NCI-H1930 (cell line): Measurements from ENCODE around the gene PGAP3.

Experiments
- DNase-seq, 2 experiments: peaks; one replicate each; lab custom pipeline; 2025; lab: John Stamatoyannopoulos, UW

Gene PGAP3

DNA sequence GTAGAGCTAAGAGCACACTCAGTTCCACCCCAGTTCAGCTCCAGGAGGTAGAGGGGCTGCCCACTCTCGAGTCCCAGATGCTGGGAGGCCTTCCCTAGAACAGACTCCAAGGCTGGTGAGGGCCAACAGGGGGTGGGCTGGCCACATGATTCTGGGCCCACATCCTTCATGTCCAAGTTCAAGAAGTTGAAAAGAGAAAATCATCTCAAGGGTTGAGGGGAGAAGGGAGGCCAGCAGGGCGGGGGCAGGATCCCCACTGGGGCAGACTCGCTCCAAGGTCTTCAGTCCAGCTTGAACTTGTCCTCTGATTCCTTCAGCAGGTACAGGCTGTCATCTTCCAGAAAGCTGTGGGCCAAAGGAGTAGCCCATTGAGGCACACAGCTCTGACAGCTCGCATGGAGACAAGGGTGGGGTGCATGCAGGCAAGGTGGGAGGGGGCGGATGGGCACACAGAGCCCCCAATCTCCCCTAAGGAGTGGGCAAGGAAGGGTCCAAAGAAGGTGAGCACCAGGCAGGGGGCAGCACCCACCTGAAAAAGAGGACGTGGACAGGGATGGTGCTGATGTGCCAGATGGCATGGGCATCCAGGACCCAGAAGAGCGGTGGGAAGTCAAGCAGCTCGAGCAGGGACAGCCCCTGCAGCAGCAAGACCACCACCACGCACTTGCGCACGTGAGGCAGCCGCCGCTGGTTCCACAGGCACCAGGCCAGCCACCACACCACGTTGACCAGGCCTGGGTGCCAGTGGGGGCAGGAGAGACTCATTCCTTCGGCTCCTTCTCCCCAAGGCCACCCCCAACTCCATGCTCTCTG is 15.1 kb downstream of the PGAP3 start:
- DNase-seq, result no peak

DNA sequence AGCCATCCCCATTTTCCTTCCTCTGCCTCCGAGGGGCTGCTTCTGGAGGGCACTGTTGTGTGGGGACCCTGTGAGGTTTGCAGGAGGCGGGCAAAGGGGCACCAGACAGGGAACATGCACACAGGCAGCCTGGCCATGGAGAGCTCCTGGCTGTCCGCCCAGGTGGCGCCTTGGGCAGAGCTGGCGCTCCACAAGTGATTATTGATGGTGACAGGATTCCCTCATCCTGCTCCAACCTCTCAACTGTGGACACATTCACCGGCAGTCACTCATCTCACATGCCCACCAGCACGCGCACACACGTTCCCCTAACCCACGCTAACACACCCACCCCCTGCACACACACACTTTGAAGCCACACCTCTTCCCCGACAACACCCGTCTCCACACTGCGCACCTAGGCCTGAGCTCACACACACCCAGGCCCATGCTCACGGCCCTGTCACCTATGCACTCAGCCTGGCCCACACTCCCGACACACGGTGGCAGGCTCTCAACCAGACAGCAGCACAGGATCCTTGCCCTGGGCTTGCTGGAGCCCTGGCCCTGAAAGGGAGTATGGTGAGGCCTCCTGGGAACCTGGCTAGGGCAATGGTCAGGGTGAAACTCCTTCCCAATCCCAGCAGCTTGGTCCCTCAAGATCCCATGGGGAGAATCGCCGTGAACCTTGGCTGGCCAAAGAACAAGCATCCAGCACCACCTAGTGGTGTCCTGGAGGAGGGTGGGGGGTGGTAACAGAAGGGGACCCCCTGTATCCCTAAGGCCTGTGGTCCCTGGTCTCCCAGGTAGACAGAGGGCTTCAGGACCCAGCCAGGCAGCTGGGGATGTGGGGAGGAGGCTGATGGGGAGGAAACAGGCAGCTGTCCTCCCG is 16.0 kb downstream of the PGAP3 start:
- peak; percentile 4 to 16 for DNase-seq

GRCh38 chr17:39670746-39671145 is 17.1 kb downstream of the PGAP3 start:
- no peak for DNase-seq

DNA sequence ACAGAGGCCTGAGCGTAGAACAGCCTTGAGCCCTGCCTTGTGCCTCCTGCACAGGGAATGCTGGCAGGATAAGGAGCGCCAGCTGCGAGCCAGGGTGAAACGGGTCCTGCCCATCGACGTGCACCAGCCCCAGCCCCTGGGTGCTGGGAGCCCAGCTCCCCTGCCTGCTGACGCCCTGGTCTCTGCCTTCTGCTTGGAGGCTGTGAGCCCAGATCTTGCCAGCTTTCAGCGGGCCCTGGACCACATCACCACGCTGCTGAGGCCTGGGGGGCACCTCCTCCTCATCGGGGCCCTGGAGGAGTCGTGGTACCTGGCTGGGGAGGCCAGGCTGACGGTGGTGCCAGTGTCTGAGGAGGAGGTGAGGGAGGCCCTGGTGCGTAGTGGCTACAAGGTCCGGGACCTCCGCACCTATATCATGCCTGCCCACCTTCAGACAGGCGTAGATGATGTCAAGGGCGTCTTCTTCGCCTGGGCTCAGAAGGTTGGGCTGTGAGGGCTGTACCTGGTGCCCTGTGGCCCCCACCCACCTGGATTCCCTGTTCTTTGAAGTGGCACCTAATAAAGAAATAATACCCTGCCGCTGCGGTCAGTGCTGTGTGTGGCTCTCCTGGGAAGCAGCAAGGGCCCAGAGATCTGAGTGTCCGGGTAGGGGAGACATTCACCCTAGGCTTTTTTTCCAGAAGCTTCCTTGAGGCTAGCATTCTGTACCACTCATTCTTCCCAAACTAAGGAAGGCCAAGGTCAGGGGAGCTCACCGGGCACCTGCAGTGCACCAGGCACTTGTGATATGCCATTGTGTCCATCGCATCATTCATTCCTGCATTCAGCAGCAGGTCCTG is 17.7 kb downstream of the PGAP3 start:
- no peak for DNase-seq

DNA sequence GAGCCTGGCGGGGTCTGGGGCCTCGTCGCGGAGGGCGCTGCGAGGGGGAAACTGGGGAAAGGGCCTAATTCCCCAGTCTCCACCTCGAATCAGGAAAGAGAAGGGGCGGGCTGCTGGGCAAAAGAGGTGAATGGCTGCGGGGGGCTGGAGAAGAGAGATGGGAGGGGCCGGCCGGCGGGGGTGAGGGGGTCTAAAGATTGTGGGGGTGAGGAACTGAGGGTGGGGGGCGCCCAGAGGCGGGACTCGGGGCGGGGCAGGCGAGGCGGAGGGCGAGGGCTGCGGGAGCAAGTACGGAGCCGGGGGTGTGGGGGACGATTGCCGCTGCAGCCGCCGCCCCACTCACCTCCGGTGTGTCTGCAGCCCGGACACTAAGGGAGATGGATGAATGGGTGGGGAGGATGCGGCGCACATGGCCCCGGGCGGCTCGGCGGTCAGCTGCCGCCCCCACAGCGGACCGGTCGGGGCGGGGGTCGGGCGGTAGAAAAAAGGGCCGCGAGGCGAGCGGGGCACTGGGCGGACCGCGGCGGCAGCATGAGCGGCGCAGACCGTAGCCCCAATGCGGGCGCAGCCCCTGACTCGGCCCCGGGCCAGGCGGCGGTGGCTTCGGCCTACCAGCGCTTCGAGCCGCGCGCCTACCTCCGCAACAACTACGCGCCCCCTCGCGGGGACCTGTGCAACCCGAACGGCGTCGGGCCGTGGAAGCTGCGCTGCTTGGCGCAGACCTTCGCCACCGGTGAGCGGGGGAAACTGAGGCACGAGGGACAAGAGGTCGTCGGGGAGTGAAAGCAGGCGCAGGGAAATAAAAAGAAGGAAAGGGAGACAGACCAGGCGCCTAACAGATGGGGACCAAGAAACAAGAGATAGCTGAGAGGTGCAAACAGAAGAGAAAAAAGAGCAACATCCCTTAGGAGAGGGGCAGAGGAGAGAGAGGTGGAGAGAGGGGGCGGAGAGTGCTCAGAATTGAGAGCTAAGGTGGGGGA is 19.6 kb downstream of the PGAP3 start, which contains the start of gene PNMT:
TSS of gene PNMT (plus strand) at position 509 of the 980 bp plus-strand sequence. CDS start at position 532, 23 bp downstream.
- peak; percentile 61 to 75 for DNase-seq

DNA sequence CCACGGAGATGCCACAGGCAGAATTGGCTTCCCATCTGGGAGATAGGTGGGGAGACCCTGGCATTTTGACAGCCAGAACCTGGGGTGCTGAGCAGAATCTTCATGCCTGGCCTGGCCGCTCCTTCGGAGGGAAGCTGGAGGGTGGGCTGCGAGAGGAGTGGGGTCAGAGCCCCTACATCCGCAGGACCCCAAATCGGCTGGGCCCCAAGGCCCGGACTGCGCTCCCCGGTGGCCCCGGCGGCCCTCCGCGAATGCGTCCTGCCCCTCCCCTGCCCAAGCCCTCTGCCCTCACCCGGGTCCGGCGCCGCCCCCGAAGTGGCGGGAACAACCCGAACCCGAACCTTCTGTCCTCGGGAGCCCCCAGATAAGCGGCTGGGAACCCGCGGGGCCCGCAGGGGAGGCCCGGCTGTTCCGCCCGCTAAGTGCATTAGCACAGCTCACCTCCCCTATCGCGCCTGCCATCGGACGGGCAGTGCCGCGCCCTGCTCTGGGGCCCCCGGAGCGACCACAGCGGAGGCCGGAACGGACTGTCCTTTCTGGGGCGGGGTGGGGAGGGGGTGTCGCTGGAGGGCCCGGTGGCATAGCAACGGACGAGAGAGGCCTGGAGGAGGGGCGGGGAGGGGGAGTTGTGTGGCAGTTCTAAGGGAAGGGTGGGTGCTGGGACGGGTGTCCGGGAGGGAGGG is 20.5 kb downstream of the PGAP3 start:
- DNase-seq, result no peak

DNA sequence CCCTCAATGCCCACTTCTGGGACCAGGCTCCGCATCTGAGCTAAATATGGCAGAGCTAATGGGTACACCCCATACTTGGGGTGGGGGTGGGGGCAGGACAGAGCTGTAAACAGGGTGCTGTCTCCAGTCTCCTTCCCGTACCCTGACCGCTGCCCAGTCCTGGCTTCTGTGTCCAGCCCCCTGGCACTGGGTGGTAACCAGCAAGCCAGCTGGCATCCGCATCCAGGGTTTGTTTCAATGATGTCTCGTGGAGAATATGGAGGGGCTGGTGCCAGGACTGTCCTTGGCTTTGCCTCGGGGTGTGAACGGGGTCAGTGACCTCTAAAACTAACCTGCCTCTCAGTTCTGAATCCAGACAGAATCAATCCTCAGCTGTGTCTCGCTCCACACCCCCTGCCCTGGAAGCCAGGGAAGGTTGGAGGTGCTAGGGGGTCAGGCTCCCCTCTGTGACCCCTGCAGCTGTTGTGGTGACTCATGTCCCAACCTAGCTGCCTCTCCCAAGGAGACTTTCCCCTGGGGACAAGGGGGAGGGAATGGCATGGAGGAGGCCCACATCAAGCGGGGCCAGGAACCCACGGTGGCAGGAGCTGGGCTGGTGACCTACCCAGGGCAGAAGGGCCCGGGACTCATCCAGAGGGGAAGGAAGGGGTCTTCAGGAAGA is 21.1 kb downstream of the PGAP3 start:
- DNase-seq, result no peak

- no peak for DNase-seq
Observed at GRCh38 chr17:39666231-39666600, 21.6 kb downstream of the PGAP3 start.

GRCh38 chr17:39665642-39666224 is 22.1 kb downstream of the PGAP3 start:
- DNase-seq, result no peak

- DNase-seq, result no peak
Observed at GRCh38 chr17:39664581-39665561, 23.0 kb downstream of the PGAP3 start, which contains the start of gene TCAP. TCAP (plus strand) TSS chr17:39665349; CDS start chr17:39665360, 11 bp downstream.

DNA sequence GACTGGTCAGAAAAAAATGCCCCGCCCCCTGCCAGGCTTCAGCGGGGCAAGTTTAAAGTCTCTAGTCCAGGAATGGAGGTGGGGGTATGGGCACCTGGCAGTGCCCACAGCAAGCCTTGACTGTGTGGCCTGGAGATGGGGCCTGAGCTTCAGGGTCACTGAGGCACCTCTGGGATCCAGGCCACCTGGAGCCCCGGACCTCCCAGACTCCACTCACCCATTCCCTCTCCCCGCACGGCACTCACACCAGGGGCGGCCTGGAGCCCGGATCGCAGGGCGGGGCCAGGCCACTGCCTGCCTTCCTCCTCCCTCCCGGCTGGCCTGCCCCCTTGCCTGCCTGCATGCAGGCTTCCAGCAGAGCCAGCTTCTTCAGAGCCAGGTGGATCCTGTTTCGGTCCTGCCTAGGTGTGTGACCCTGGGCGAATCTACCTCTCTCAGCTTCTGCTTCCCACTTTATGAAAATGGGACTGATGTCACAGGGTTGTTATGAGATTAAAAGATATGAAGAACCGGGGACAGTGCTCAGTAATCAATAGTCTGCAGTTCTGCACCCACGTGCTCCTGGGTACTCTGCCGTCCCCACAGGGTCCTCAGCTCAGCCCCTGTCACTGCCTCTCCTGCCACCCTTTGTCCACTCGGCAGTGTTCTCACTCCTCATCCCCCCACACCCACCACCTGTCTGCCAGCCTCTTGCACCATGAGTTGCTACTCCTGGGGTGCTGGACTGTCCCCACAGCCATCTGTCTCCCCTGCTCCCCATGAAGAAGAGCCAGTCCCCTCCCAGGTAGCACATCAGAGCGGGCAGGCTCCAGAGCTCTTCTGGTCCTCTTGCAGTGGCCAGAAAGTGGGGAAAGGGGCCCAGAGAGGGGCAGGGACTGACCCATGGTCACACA is 23.9 kb downstream of the PGAP3 start:
- no peak for DNase-seq

DNA sequence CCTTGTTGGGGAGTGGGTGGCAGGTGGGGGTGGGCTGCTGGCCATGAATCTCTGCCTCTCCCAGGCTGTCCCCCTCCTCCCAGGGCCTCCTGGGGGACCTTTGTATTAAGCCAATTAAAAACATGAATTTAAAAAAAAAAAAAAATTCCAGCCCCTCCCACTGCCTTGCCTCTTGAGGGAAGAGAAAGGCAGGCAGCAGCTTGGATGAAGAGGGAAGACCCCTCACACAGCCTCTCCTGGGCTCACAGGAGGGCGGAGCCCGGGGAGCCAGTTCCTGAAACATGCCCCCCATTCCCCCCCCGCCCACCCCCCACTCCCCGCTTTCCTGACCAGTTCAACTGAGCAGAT is 24.5 kb downstream of the PGAP3 start:
- DNase-seq, result no peak

DNA sequence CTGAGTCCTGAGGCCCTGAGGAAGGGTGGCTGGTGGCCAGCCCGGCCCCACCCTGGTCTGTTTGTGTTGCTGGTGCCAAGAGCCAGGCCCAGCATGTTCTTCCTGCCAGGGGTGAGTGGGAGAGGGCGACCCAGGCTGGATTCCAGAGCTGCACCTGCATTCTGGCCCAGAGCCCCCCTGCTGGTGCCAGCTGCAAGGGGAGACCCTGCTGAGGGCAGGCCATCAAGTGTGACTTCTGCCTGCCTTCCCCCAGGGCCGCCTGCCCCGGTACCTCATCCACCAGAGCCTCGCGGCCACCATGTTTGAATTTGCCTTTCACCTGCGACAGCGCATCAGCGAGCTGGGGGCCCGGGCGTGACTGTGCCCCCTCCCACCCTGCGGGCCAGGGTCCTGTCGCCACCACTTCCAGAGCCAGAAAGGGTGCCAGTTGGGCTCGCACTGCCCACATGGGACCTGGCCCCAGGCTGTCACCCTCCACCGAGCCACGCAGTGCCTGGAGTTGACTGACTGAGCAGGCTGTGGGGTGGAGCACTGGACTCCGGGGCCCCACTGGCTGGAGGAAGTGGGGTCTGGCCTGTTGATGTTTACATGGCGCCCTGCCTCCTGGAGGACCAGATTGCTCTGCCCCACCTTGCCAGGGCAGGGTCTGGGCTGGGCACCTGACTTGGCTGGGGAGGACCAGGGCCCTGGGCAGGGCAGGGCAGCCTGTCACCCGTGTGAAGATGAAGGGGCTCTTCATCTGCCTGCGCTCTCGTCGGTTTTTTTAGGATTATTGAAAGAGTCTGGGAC is 25.1 kb downstream of the PGAP3 start:
- DNase-seq, result no peak

GRCh38 chr17:39661744-39662541 is 25.9 kb downstream of the PGAP3 start:
- DNase-seq, result no peak
